ENCODE data around the gene CCDC50.

The CCDC50 gene

DNA sequence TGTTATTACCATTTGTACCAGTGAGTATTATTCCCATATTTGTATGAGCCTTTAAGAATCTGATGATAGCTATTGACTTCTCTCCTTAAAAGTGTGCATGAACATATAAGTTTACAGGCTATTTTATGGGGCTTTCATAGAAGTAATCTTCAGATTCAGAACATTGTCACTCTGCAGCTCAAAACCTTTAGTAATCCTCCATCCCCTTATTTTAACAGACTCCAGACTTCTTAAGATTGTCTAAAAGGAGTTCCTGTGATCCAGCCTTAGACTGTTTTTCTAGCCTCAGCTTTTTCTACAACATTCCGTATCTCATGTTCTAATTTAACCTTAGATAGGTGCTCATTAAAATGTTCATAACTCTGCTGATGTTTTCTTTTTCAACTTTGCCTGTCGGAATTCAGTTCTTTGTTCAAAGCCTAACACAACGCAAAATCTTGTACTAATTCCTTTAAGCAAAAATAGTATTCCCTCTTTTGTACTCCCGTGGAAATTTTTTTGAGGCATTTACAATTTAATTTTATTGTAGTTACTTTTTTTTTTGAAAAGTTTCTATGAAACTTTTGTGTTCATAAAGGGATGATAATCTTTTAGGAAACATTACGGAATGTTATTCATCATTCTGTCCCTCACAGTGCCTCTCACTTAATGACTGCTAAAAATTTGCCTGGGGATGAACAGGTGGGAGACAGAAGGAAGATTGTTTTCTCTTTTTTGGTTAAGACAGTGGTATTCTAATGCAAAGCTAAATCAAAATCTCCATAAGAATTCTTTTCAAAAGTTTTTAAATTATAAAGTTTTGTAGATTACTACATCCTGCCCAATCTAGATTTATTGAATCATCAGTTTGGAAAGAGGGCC, 39.8 kb downstream of the CCDC50 start:
- H3K4me3 ChIP-seq (ENCODE audit: low read length, poor library complexity, severe bottlenecking) = no peak overlapping the region
- H3F3A ChIP-seq (ENCODE audit: low read depth) = no peaks in the 10 kb centered on the region
- H3K9ac ChIP-seq (ENCODE audit: low read depth, low read length, poor library complexity, severe bottlenecking) = no peak overlapping the region
- H3K79me2 ChIP-seq (ENCODE audit: insufficient read depth, low read length) = no peaks in the 10 kb centered on the region
- H3K4me2 ChIP-seq (ENCODE audit: low read depth, low read length, poor library complexity, severe bottlenecking) = no peak overlapping the region
- TF ChIP-seq, protein P1, sequence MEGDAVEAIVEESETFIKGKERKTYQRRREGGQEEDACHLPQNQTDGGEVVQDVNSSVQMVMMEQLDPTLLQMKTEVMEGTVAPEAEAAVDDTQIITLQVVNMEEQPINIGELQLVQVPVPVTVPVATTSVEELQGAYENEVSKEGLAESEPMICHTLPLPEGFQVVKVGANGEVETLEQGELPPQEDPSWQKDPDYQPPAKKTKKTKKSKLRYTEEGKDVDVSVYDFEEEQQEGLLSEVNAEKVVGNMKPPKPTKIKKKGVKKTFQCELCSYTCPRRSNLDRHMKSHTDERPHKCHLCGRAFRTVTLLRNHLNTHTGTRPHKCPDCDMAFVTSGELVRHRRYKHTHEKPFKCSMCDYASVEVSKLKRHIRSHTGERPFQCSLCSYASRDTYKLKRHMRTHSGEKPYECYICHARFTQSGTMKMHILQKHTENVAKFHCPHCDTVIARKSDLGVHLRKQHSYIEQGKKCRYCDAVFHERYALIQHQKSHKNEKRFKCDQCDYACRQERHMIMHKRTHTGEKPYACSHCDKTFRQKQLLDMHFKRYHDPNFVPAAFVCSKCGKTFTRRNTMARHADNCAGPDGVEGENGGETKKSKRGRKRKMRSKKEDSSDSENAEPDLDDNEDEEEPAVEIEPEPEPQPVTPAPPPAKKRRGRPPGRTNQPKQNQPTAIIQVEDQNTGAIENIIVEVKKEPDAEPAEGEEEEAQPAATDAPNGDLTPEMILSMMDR (conservative IDR thresholded peaks at IDR 0.05; ENCODE audit: low read length) = no peak
- no peaks in the 10 kb centered on the region for H3K9me3 ChIP-seq (ENCODE audit: insufficient read depth, low read depth, low read length)
- H3K4me1 ChIP-seq (ENCODE audit: insufficient read depth, low read length, poor library complexity, severe bottlenecking) = no peaks in the 10 kb centered on the region
- peaks cover 7% of the 10 kb centered on the region for H3K27me3 ChIP-seq (ENCODE audit: insufficient read depth, low read length, poor library complexity, severe bottlenecking)
- no peaks in the 10 kb centered on the region for H3K9me2 ChIP-seq (replicated peaks; ENCODE audit: low read depth, low read length)
- H4K20me1 ChIP-seq (ENCODE audit: insufficient read depth, low read length, poor library complexity, severe bottlenecking) = no peaks in the 10 kb centered on the region
- H2AFZ ChIP-seq (ENCODE audit: low read length) = no peak overlapping the region
- H3K36me3 ChIP-seq (ENCODE audit: insufficient read depth, low read length) = no peaks in the 10 kb centered on the region

DNA sequence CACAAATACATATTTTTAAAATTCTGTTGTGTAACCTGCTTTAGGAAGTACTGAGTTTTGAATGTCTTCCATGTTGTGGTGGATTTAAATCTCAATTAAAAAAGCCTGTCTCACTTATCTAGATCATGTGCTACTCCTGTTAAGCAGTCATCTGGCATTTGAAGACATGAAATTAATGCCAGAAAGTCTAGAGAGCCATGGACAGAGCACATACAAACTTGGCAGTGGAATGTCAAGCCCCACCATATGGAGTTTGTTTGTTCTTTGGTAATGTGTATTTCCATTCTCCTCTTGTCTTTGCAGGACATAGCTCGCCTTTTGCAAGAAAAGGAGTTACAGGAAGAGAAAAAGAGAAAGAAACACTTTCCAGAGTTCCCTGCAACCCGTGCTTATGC, 40.4 kb downstream of the CCDC50 start:
- H3K27me3 ChIP-seq (ENCODE audit: insufficient read depth, low read length, poor library complexity, severe bottlenecking) = peaks cover 7% of the 10 kb centered on the region
- H2AFZ ChIP-seq (ENCODE audit: low read length) = no peak overlapping the region
- no peak overlapping the region for H3K9ac ChIP-seq (ENCODE audit: low read depth, low read length, poor library complexity, severe bottlenecking)
- H3K9me3 ChIP-seq (ENCODE audit: insufficient read depth, low read depth, low read length) = no peaks in the 10 kb centered on the region
- no peaks in the 10 kb centered on the region for H3F3A ChIP-seq (ENCODE audit: low read depth)
- no peaks in the 10 kb centered on the region for H3K79me2 ChIP-seq (ENCODE audit: insufficient read depth, low read length)
- no peaks in the 10 kb centered on the region for H3K36me3 ChIP-seq (ENCODE audit: insufficient read depth, low read length)
- no peaks in the 10 kb centered on the region for H4K20me1 ChIP-seq (ENCODE audit: insufficient read depth, low read length, poor library complexity, severe bottlenecking)
- no peak overlapping the region for H3K4me3 ChIP-seq (ENCODE audit: low read length, poor library complexity, severe bottlenecking)
- no peaks in the 10 kb centered on the region for H3K4me1 ChIP-seq (ENCODE audit: insufficient read depth, low read length, poor library complexity, severe bottlenecking)
- H3K9me2 ChIP-seq (replicated peaks; ENCODE audit: low read depth, low read length) = no peaks in the 10 kb centered on the region
- TF ChIP-seq EZH2phosphoT487 (IDR thresholded peaks at IDR 0.05; ENCODE audit: borderline replicate concordance) = no peak
- TF ChIP-seq, protein P1 (conservative IDR thresholded peaks at IDR 0.05; ENCODE audit: low read length) = no peak
- no peak overlapping the region for H3K4me2 ChIP-seq (ENCODE audit: low read depth, low read length, poor library complexity, severe bottlenecking)

- Histone ChIP-seq H3K4me1 (ENCODE audit: insufficient read depth, low read length, poor library complexity, severe bottlenecking) (no peaks in the 10 kb centered on the region), H3K4me2 (ENCODE audit: low read depth, low read length, poor library complexity, severe bottlenecking) (no peak overlapping the region), H3K9me2 (replicated peaks; ENCODE audit: low read depth, low read length) (no peaks in the 10 kb centered on the region), H3K4me3 (ENCODE audit: low read length, poor library complexity, severe bottlenecking) (no peak overlapping the region), H3K79me2 (ENCODE audit: insufficient read depth, low read length) (no peaks in the 10 kb centered on the region), H2AFZ (ENCODE audit: low read length) (no peak overlapping the region), H3K9me3 (ENCODE audit: insufficient read depth, low read depth, low read length) (no peaks in the 10 kb centered on the region), H4K20me1 (ENCODE audit: insufficient read depth, low read length, poor library complexity, severe bottlenecking) (no peaks in the 10 kb centered on the region), H3F3A (ENCODE audit: low read depth) (no peaks in the 10 kb centered on the region), H3K9ac (ENCODE audit: low read depth, low read length, poor library complexity, severe bottlenecking) (no peak overlapping the region), H3K36me3 (ENCODE audit: insufficient read depth, low read length) (no peaks in the 10 kb centered on the region), H3K27me3 (ENCODE audit: insufficient read depth, low read length, poor library complexity, severe bottlenecking) (no peaks in the 10 kb centered on the region)
- no peak for TF ChIP-seq EZH2phosphoT487 (IDR thresholded peaks at IDR 0.05; ENCODE audit: borderline replicate concordance)
- TF ChIP-seq, protein P1 (conservative IDR thresholded peaks at IDR 0.05; ENCODE audit: low read length) = no peak
Observed at GRCh38 chr3:191372122-191372521, 42.9 kb downstream of the CCDC50 start.

Data from Loucy (cell line).